Esophagus squamous epithelium (tissue), 5 donors: Measurements from ENCODE around the gene KCNJ3. TPM values are rescaled to one million over a fixed set of nuclear protein-coding genes. Genes with fewer than 3 reads are reported as not detected.

ENCODE experiments used
- DNase-seq: peaks from one replicate; lab custom pipeline; 2025; lab: John Stamatoyannopoulos, UW
- H3K27ac ChIP-seq, 4 donors: fragments of 200-600 bp; sonication (generic); one replicate each; pipeline ENCODE4 v1.5.1; 2016 to 2019; ENCODE audit warnings: mild to moderate bottlenecking in 1 of 4
- H3K27me3 ChIP-seq, 4 donors: fragments of 200-600 bp; sonication (generic); 1 replicate in 3 of 4; 2 replicates in 1 of 4; pipeline versions ENCODE4 v1.5.1 to v1.6.0; 2017 to 2021; ENCODE audit warnings: antibody characterized with exemption in 1 of 4
- H3K36me3 ChIP-seq, 3 donors: fragments of 200-600 bp; sonication (generic); one replicate each; pipeline ENCODE4 v1.5.1; 2016 to 2019
- H3K4me1 ChIP-seq, 3 donors: fragments of 200-600 bp; sonication (generic); one replicate each; pipeline ENCODE4 v1.5.1; 2017 to 2019
- H3K4me3 ChIP-seq, 4 donors: fragments of 200-600 bp; sonication (generic); 1 replicate in 3 of 4; 2 replicates in 1 of 4; pipeline ENCODE4 v1.5.1; 2016 to 2019; ENCODE audit warnings: mild to moderate bottlenecking in 2 of 4, moderate library complexity in 1 of 4
- H3K9me3 ChIP-seq, 3 donors: fragments of 200-600 bp; sonication (generic); one replicate each; pipeline ENCODE4 v1.5.1; 2016 to 2019
- POLR2A ChIP-seq, 4 donors: fragments of 450-650 bp; IDR thresholded peaks; one replicate each; pipeline ENCODE4 v1.6.1; 2017; ENCODE audit warnings: antibody characterized with exemption in 4 of 4, mild to moderate bottlenecking in 4 of 4, moderate library complexity in 3 of 4
- WGBS, 2 donors: methylation state at CpG; one replicate each; pipeline ENCODE4 v1.1.5; 2018; 5-methylcytosine and 5-hydroxymethylcytosine counted together
- intact Hi-C: fragments of 100-400 bp; cut with DNase I; formaldehyde crosslinking; loops from one replicate; pipeline ENCODE4 v1.15.0; 2022
- total RNA-seq, 4 donors: library from RNA; depleted of rRNA; stranded (reverse); fragments of >200 nt; gene quantifications; one replicate each; pipeline ENCODE4 v1.1.0, GENCODE V29; 2016
- TF ChIP-seq, protein P1 (sequence below), 6 experiments: fragments of 450-650 bp in 4 of 6; fragments of 200-600 bp in 2 of 6; sonication (generic) in 2 of 6; IDR thresholded peaks; one replicate each; pipeline ENCODE4 v1.5.1; 2016 to 2019; ENCODE audit warnings: antibody characterized with exemption in 6 of 6, mild to moderate bottlenecking in 4 of 6, moderate library complexity in 4 of 6
- donor health status: DM: yes; HTN: yes; CAD: no.

The KCNJ3 gene
- total RNA-seq, 4 donors from 2014 or later: not detected

DNA sequence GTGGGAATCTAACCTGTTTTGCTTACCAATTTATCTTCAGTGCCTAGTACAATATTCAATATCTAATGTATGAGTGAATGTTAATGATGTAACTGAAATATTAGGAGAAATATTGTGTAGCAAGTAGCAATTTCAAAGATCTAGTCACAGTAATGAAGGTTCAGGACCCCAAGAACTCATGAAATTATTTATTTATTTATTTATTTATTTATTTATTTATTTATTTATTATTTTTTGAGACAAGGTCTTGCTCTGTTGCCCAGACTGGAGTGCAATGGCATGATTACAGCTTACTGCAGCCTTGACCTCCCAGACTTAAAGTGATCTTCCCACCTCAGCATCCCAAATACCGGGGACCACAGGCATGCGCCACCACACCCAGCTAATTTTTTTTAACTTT, 126.9 kb downstream of the KCNJ3 start:
- WGBS, 2 donors: 63 to 93% methylated on average over 2 of the region's 2 CpGs

GRCh38 chr2:154826827-154827226, 128.3 kb downstream of the KCNJ3 start:
- H3K27me3 ChIP-seq: no peaks in the 10 kb centered on the region
- TF ChIP-seq, protein P1, sequence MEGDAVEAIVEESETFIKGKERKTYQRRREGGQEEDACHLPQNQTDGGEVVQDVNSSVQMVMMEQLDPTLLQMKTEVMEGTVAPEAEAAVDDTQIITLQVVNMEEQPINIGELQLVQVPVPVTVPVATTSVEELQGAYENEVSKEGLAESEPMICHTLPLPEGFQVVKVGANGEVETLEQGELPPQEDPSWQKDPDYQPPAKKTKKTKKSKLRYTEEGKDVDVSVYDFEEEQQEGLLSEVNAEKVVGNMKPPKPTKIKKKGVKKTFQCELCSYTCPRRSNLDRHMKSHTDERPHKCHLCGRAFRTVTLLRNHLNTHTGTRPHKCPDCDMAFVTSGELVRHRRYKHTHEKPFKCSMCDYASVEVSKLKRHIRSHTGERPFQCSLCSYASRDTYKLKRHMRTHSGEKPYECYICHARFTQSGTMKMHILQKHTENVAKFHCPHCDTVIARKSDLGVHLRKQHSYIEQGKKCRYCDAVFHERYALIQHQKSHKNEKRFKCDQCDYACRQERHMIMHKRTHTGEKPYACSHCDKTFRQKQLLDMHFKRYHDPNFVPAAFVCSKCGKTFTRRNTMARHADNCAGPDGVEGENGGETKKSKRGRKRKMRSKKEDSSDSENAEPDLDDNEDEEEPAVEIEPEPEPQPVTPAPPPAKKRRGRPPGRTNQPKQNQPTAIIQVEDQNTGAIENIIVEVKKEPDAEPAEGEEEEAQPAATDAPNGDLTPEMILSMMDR (IDR thresholded peaks at IDR 0.05): no peak
- TF ChIP-seq POLR2A (IDR thresholded peaks at IDR 0.05): no peak
- no peak for DNase-seq
- no peaks in the 10 kb centered on the region for H3K9me3 ChIP-seq
- H3K36me3 ChIP-seq: no peaks in the 10 kb centered on the region
- intact Hi-C loops: no loop called here
- 51 to 58% methylated on average over 5 of the region's 5 CpGs for WGBS, 2 donors
- H3K4me1 ChIP-seq: no peaks in the 10 kb centered on the region
- H3K4me3 ChIP-seq: no peak overlapping the region
- no peak overlapping the region for H3K27ac ChIP-seq

More for the DNA sequence above, 126.9 kb downstream of the KCNJ3 start:
- intact Hi-C loops: no loop called here
- Histone ChIP-seq H3K4me3 (no peak overlapping the region), H3K4me1 (no peaks in the 10 kb centered on the region), H3K27me3 (no peaks in the 10 kb centered on the region), H3K27ac (no peak overlapping the region), H3K9me3 (no peaks in the 10 kb centered on the region), H3K36me3 (no peaks in the 10 kb centered on the region)
- TF ChIP-seq POLR2A (IDR thresholded peaks at IDR 0.05): no peak
- TF ChIP-seq, protein P1 (IDR thresholded peaks at IDR 0.05): no peak
- no peak for DNase-seq

- intact Hi-C loops: no loop called here
- TF ChIP-seq, protein P1 (IDR thresholded peaks at IDR 0.05): no peak
- Histone ChIP-seq H3K36me3 (no peaks in the 10 kb centered on the region), H3K4me1 (no peaks in the 10 kb centered on the region), H3K9me3 (no peaks in the 10 kb centered on the region), H3K27me3 (no peaks in the 10 kb centered on the region), H3K4me3 (no peak overlapping the region), H3K27ac (no peak overlapping the region)
- 32 to 33% methylated on average over 1 of the region's 1 CpG for WGBS, 2 donors
- no peak for DNase-seq
These were observed 128.8 kb downstream of the KCNJ3 start for GRCh38 chr2:154827286-154827685.

DNA sequence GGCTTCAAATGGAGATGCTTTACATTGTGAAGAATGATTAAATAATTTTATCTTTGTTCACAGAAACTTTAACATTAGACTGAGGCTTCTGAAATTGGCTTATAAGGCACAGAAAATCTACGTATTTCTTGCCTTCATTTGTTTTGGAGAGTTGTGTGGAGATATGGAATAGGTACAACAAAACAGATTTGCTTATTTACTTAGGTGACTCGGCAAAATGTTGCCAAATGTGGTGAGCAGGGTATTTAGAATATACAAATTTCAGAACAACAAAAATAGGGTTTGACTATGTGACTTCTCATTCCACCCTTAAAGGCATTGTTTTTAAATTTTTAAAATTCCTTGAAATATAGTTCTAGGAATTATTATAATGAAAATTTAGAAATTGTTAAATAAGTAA, 134.2 kb downstream of the KCNJ3 start:
- no peaks in the 10 kb centered on the region for H3K4me1 ChIP-seq
- H3K27ac ChIP-seq: no peak overlapping the region
- TF ChIP-seq, protein P1 (IDR thresholded peaks at IDR 0.05): no peak
- no peak for TF ChIP-seq POLR2A (IDR thresholded peaks at IDR 0.05)
- no peaks in the 10 kb centered on the region for H3K27me3 ChIP-seq
- no peak overlapping the region for H3K4me3 ChIP-seq
- WGBS, 2 donors: 48 to 73% methylated on average over 2 of the region's 2 CpGs
- H3K9me3 ChIP-seq: no peaks in the 10 kb centered on the region
- intact Hi-C loops: no loop called here
- no peak for DNase-seq
- H3K36me3 ChIP-seq: no peaks in the 10 kb centered on the region

DNA sequence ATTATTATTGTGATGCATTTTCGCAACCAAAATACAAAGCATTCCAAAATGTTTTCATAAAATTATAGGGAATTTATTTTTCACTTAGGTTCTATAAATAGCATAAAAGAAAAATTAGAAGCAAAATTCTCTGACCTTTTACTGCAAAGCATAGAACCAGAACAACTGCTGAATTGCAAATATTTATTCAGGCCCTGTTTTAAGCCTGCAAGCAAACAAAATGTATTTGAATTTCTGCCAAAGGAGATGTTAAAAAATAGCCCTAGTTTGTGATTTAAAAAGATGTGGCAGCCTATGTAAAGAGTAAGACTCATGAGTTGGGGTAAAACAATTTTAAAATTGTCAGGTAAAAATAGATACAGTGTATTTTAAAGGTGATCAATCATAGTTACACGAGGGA, 138.1 kb downstream of the KCNJ3 start:
- H3K4me3 ChIP-seq: no peak overlapping the region
- DNase-seq: no peak
- no peaks in the 10 kb centered on the region for H3K36me3 ChIP-seq
- TF ChIP-seq, protein P1 (IDR thresholded peaks at IDR 0.05): no peak
- TF ChIP-seq POLR2A (IDR thresholded peaks at IDR 0.05): no peak
- H3K9me3 ChIP-seq: no peaks in the 10 kb centered on the region
- intact Hi-C loops: no loop called here
- 35 to 38% methylated on average over 2 of the region's 2 CpGs for WGBS, 2 donors
- no peaks in the 10 kb centered on the region for H3K27me3 ChIP-seq
- no peak overlapping the region for H3K27ac ChIP-seq
- H3K4me1 ChIP-seq: no peaks in the 10 kb centered on the region
